ENCODE measurements around the gene DOK3. TPM values are rescaled to one million over a fixed set of nuclear protein-coding genes. Genes with fewer than 3 reads are reported as not detected.

Gene DOK3
- total RNA-seq, 1 experiment from 2014 or later: 14.5 TPM

DNA sequence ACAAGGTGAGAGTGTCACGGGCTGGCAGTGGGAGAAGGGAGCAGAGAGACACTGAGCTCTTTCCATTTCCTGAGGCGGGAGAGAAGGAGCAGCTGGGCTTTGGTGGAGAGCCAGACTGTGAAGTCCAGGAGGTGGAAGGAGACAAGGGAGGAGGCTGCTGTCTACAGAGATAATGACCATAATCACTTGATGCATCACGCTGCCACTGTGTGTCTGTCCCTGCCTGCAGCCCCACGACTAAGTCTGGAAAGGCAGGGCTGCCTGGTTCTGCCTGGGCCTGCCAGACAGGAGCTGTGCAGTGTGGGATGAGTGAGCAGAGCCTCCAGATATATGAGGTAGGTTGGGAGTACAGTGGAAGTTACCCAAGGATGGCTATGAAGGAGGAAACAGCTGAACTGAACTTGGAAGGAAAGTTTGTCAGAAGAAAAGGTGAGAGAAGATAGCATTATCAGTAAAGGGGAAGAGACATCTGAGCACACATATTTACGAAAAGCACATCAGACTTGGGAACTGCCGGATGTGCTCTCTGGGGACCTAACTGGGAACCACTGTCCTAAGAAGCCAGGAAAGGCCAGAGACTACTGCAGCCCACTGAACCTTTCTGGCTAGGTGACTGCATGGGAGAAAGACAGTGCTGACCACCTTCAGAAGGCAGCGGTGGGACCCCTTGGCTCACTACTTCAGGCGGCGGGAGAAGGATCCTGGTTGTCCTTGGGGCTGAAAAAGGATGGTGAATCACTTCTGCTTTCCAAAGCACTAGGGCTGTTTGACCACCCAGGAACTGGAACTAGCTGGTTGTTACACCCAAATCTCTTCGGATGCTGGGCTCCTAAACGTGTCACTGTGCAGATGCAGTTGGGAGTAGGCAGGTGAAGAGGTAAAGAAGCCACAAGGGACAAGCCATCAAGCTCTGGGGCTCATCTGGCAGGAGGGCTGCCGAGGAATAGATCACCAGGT lies 19.9 kb upstream of the DOK3 start:
- Mint-ChIP-seq H3K36me3 (ENCODE audit: insufficient read depth, unreplicated experiment) (peaks cover 23% of the 10 kb centered on the region), H3K9me3 (ENCODE audit: low read depth, unreplicated experiment) (no peaks in the 10 kb centered on the region), H3K4me1 (ENCODE audit: low read depth, unreplicated experiment) (no peaks in the 10 kb centered on the region), H3K27ac (ENCODE audit: unreplicated experiment) (no peak overlapping the region), H3K4me3 (ENCODE audit: low read depth, unreplicated experiment) (no peak overlapping the region), H3K27me3 (ENCODE audit: unreplicated experiment) (no peaks in the 10 kb centered on the region)
- intact Hi-C loops (cut with micrococcal nuclease; ENCODE audit: unreplicated experiment): no loop called here
- BruUV-seq (replicated peaks): no TSS peak
- no peak for DNase-seq
- CTCF ChIA-PET: no interaction called here
- TF ChIP-seq, protein P1, sequence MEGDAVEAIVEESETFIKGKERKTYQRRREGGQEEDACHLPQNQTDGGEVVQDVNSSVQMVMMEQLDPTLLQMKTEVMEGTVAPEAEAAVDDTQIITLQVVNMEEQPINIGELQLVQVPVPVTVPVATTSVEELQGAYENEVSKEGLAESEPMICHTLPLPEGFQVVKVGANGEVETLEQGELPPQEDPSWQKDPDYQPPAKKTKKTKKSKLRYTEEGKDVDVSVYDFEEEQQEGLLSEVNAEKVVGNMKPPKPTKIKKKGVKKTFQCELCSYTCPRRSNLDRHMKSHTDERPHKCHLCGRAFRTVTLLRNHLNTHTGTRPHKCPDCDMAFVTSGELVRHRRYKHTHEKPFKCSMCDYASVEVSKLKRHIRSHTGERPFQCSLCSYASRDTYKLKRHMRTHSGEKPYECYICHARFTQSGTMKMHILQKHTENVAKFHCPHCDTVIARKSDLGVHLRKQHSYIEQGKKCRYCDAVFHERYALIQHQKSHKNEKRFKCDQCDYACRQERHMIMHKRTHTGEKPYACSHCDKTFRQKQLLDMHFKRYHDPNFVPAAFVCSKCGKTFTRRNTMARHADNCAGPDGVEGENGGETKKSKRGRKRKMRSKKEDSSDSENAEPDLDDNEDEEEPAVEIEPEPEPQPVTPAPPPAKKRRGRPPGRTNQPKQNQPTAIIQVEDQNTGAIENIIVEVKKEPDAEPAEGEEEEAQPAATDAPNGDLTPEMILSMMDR (IDR thresholded peaks at IDR 0.05; ENCODE audit: unreplicated experiment): no peak

GRCh38 chr5:177528631-177529030 lies 19.0 kb upstream of the DOK3 start:
- no TSS peak for BruUV-seq (replicated peaks)
- no peak overlapping the region for H3K4me3 Mint-ChIP-seq (ENCODE audit: low read depth, unreplicated experiment)
- CTCF ChIA-PET: no interaction called here
- no peaks in the 10 kb centered on the region for H3K4me1 Mint-ChIP-seq (ENCODE audit: low read depth, unreplicated experiment)
- H3K9me3 Mint-ChIP-seq (ENCODE audit: low read depth, unreplicated experiment): no peaks in the 10 kb centered on the region
- intact Hi-C loops (cut with micrococcal nuclease; ENCODE audit: unreplicated experiment): no loop called here
- H3K27me3 Mint-ChIP-seq (ENCODE audit: unreplicated experiment): no peaks in the 10 kb centered on the region
- DNase-seq: no peak
- peaks cover 25% of the 10 kb centered on the region for H3K36me3 Mint-ChIP-seq (ENCODE audit: insufficient read depth, unreplicated experiment)
- H3K27ac Mint-ChIP-seq (ENCODE audit: unreplicated experiment): no peak overlapping the region
- TF ChIP-seq, protein P1 (IDR thresholded peaks at IDR 0.05; ENCODE audit: unreplicated experiment): no peak

DNA sequence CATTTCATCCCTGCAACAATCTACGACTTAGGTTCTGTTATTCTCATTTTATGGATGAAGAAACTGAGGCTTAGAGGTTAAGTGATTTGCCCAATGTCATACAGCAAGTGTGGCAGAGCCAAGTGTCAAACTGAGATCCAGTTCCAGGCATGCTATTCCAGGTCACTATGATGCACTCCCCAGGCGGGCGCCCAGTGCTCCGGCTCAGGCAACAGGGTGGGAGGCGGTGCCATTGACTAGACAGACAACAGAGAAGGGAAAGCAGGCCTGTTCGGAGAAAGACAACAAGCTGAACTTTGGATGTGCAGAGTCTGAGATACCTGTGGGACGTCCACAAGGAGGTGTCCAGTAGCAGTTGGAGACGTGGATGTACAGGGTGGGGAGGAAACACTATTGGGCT lies 18.0 kb upstream of the DOK3 start:
- H3K27ac Mint-ChIP-seq (ENCODE audit: unreplicated experiment): no peak overlapping the region
- TF ChIP-seq, protein P1 (IDR thresholded peaks at IDR 0.05; ENCODE audit: unreplicated experiment): no peak

GRCh38 chr5:177526791-177527190 lies 17.2 kb upstream of the DOK3 start:
- Mint-ChIP-seq H3K4me1 (ENCODE audit: low read depth, unreplicated experiment) (no peaks in the 10 kb centered on the region), H3K9me3 (ENCODE audit: low read depth, unreplicated experiment) (no peaks in the 10 kb centered on the region), H3K27ac (ENCODE audit: unreplicated experiment) (no peak overlapping the region), H3K27me3 (ENCODE audit: unreplicated experiment) (no peaks in the 10 kb centered on the region), H3K4me3 (ENCODE audit: low read depth, unreplicated experiment) (no peak overlapping the region), H3K36me3 (ENCODE audit: insufficient read depth, unreplicated experiment) (peaks cover 20% of the 10 kb centered on the region)
- CTCF ChIA-PET: no interaction called here
- TF ChIP-seq, protein P1 (IDR thresholded peaks at IDR 0.05; ENCODE audit: unreplicated experiment): no peak
- no peak for DNase-seq
- BruUV-seq (replicated peaks): no TSS peak
- intact Hi-C loops (cut with micrococcal nuclease; ENCODE audit: unreplicated experiment): no loop called here

More for the DNA sequence above, 18.0 kb upstream of the DOK3 start:
- CTCF ChIA-PET: no interaction called here
- Mint-ChIP-seq H3K9me3 (ENCODE audit: low read depth, unreplicated experiment) (no peaks in the 10 kb centered on the region), H3K4me3 (ENCODE audit: low read depth, unreplicated experiment) (no peak overlapping the region), H3K27me3 (ENCODE audit: unreplicated experiment) (no peaks in the 10 kb centered on the region), H3K4me1 (ENCODE audit: low read depth, unreplicated experiment) (no peaks in the 10 kb centered on the region), H3K36me3 (ENCODE audit: insufficient read depth, unreplicated experiment) (peaks cover 23% of the 10 kb centered on the region)
- BruUV-seq (replicated peaks): no TSS peak
- DNase-seq: no peak
- intact Hi-C loops (cut with micrococcal nuclease; ENCODE audit: unreplicated experiment): no loop called here
